Mesothelial cell of epicardium (in vitro differentiated cells): ENCODE results near the gene RABL2B. TPM values are rescaled to one million over a fixed set of nuclear protein-coding genes. Genes with fewer than 3 reads are reported as not detected.
A peak's percentile ranks its signal among the peaks of the same experiment; 100 is the strongest.

Experiments used
- DNase-seq, 2 experiments: peaks; one replicate each; pipeline ENCODE4 v3.0.0; 2021; ENCODE audit warnings: low spot score in 2 of 2; ENCODE audit not compliant: unreplicated experiment in 2 of 2
- H3K27ac Mint-ChIP-seq: 2 replicates; pipeline ENCODE4 v1.8.0; 2021; ENCODE audit warnings: mixed read lengths
- H3K27me3 Mint-ChIP-seq: 2 replicates; pipeline ENCODE4 v1.8.0; 2021; ENCODE audit warnings: low read depth, mixed read lengths
- H3K36me3 Mint-ChIP-seq: 2 replicates; pipeline ENCODE4 v1.8.0; 2021; ENCODE audit warnings: mixed read lengths
- H3K4me1 Mint-ChIP-seq: 2 replicates; pipeline ENCODE4 v1.8.0; 2021; ENCODE audit warnings: mixed read lengths
- H3K4me3 Mint-ChIP-seq: 2 replicates; pipeline ENCODE4 v1.8.0; 2021; ENCODE audit warnings: mild to moderate bottlenecking, moderate library complexity, mixed read lengths
- H3K9me3 Mint-ChIP-seq: 2 replicates; pipeline ENCODE4 v1.8.0; 2021; ENCODE audit warnings: mixed read lengths
- CTCF ChIP-seq: fragments of 200-600 bp; sonication (generic); IDR thresholded peaks from one replicate; pipeline ENCODE4 v1.5.0; 2021; ENCODE audit warnings: antibody characterized with exemption; ENCODE audit not compliant: unreplicated experiment
- total RNA-seq: library from RNA; stranded (reverse); gene quantifications from 3 replicates; pipeline ENCODE4 v1.2.1, GENCODE V29; 2021

The RABL2B gene
- total RNA-seq, 1 donor from 2014 or later: 47.5 TPM

GRCh38 chr22:50729391-50730012, 53.9 kb downstream of the RABL2B start:
- Mint-ChIP-seq H3K4me3 (no peak overlapping the region), H3K9me3 (no peaks in the 10 kb centered on the region), H3K27me3 (peaks cover 11% of the 10 kb centered on the region), H3K27ac (no peak overlapping the region), H3K4me1 (peaks cover 7% of the 10 kb centered on the region), H3K36me3 (peaks cover 3% of the 10 kb centered on the region)
- no peak for TF ChIP-seq CTCF
- DNase-seq: peak in 1 of 2 experiments; percentile 34

- no peaks in the 10 kb centered on the region for H3K9me3 Mint-ChIP-seq
- peaks cover 4% of the 10 kb centered on the region for H3K36me3 Mint-ChIP-seq
- no peak overlapping the region for H3K4me3 Mint-ChIP-seq
- no peak for TF ChIP-seq CTCF
- DNase-seq: no peak
- H3K27me3 Mint-ChIP-seq: peaks cover under 1% of the 10 kb centered on the region
- H3K27ac Mint-ChIP-seq: no peak overlapping the region
- peaks cover 5% of the 10 kb centered on the region for H3K4me1 Mint-ChIP-seq
Observed at GRCh38 chr22:50728523-50728931, 54.9 kb downstream of the RABL2B start.

GRCh38 chr22:50727678-50728522, 55.5 kb downstream of the RABL2B start:
- H3K9me3 Mint-ChIP-seq: no peaks in the 10 kb centered on the region
- DNase-seq: peak in 1 of 2 experiments; percentile 7
- peaks cover 5% of the 10 kb centered on the region for H3K27me3 Mint-ChIP-seq
- H3K27ac Mint-ChIP-seq: no peak overlapping the region
- H3K4me1 Mint-ChIP-seq: peaks cover 2% of the 10 kb centered on the region
- H3K4me3 Mint-ChIP-seq: no peak overlapping the region
- TF ChIP-seq CTCF: no peak
- H3K36me3 Mint-ChIP-seq: peaks cover 7% of the 10 kb centered on the region

DNA sequence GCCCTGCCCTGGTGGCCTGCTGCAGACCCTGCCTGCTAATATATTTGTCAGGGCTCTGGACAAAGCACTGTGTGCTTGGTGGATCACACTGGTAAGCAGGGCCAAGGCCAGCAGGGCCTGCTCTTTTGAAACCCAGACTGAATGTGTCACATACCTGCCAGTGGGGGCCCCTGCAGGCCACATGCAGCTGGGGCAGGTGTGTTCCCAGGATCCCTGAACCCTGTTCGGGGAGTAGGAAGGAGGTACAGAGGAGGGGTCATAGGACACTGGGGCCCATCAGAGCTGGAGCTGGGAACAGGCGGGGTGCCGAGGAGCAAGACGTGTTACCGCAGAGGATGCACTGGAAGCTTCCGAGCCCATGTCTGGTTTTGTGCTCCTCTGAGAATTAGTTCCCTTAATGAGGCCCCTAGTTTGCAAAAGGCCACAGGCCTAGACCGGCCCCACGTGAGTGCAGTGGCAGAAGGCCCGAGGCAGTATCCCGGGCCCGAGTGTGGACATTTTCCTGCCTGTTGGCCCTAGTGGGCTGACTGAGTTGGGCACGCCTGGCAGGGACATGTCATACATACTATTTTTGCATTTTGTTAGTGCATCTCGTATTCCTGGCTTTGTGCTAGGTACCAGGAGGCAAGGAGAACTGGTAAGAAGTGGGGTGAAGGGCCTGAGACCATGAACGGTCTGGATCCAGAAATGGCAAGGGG, 56.6 kb downstream of the RABL2B start:
- Mint-ChIP-seq H3K4me1 (no peaks in the 10 kb centered on the region), H3K4me3 (no peak overlapping the region), H3K27me3 (peaks cover 15% of the 10 kb centered on the region), H3K27ac (no peak overlapping the region), H3K36me3 (peaks cover 14% of the 10 kb centered on the region), H3K9me3 (no peaks in the 10 kb centered on the region)
- DNase-seq: no peak
- no peak for TF ChIP-seq CTCF

DNA sequence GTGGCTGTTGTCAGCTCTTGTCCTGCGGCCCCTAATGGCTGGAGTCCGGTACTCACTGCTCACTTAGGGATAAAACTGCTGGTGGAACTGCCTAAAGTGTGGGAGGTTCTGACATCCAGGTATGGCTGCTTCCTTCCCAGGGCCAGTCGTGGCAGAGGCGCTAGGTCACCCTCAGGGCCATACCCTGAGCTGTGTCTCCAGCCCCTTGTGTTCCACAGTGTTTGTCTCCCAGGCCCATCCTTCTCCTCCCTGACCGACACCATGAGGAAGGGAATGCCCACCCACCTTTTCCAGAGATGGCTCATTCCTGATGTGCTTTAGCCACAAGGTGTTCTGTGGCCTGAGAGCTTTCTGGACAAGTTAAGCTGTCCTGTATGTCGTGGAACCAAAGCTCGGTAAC, 57.8 kb downstream of the RABL2B start:
- TF ChIP-seq CTCF: no peak
- peaks cover 21% of the 10 kb centered on the region for H3K27me3 Mint-ChIP-seq
- H3K36me3 Mint-ChIP-seq: peaks cover 14% of the 10 kb centered on the region
- no peak overlapping the region for H3K27ac Mint-ChIP-seq
- no peaks in the 10 kb centered on the region for H3K4me1 Mint-ChIP-seq
- no peaks in the 10 kb centered on the region for H3K9me3 Mint-ChIP-seq
- no peak for DNase-seq
- no peak overlapping the region for H3K4me3 Mint-ChIP-seq
